ENCODE data around the gene CHMP3.
"Not testable (repeated sequence)": the region's sequence is repeated elsewhere in the genome, so short reads cannot be mapped to it uniquely, and the experiment has no call there.

Gene CHMP3

DNA sequence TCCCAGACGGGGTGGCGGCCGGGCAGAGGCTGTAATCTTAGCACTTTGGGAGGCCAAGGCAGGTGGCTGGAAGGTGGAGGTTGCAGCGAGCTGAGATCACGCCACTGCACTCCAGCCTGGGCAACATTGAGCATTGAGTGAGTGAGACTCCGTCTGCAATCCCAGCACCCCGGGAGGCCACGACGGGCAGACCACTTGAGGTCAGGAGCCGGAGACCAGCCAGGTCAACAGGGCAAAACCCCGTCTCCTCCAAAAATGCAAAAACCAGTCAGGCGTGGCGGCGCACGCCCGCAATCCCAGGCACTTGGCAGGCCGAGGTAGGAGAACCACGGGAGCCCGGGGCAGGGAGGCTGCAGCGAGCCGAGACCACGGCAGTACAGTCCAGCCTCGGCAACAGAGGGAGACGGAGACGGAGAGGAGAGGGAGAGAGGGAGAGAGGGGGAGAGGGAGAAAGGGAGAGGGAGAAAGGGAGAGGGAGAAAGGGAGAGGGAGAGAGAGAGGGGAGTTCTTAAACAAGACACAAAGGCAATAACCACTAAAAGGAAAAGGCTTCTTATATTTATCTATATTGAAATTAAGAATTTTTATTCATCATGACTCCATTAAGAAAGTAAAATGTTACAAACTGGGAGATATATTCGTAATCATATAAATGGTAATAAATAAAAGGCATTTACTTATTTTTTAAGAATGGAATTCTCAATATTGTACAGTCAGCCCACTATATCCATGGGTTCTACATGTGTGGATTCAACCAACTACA, 13.1 kb downstream of the CHMP3 start:
- not testable (repeated sequence) for DNase-seq

GRCh38 chr2:86549440-86549839, 13.8 kb downstream of the CHMP3 start:
- DNase-seq = not testable (repeated sequence)

- not testable (repeated sequence) for DNase-seq
Measured at GRCh38 chr2:86548913-86549396, 14.3 kb downstream of the CHMP3 start.

- not testable (repeated sequence) for DNase-seq
Measured at GRCh38 chr2:86548165-86548912, 14.9 kb downstream of the CHMP3 start.

- not testable (repeated sequence) for DNase-seq
Measured at GRCh38 chr2:86545296-86545924, 17.8 kb downstream of the CHMP3 start.

DNA sequence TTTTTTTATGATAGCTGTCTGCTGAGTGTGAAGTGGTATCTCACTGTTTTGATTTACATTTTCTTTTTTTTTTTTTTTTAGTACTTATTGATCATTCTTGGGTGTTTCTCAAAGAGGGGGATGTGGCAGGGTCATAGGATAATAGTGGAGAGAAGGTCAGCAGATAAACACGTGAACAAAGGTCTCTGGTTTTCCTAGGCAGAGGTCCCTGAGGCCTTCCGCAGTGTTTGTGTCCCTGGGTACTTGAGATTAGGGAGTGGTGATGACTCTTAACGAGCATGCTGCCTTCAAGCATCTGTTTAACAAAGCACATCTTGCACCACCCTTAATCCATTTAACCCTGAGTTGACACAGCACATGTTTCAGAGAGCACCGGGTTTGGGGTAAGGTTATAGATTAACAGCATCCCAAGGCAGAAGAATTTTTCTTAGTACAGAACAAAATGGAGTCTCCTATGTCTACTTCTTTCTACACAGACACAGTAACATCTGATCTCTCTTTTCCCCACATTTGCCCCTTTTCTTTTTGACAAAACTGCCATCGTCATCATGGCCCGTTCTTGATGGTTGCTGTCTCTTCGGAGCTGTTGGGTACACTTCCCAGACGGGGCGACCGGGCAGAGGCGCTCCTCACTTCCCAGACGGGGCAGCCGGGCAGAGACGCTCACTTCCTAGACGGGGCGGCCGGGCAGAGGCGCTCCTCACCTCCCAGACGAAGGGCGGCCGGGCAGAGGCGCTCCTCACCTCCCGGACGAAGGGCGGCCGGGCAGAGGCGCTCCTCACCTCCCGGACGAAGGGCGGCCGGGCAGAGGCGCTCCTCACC, 18.8 kb downstream of the CHMP3 start:
- not testable (repeated sequence) for DNase-seq

DNA sequence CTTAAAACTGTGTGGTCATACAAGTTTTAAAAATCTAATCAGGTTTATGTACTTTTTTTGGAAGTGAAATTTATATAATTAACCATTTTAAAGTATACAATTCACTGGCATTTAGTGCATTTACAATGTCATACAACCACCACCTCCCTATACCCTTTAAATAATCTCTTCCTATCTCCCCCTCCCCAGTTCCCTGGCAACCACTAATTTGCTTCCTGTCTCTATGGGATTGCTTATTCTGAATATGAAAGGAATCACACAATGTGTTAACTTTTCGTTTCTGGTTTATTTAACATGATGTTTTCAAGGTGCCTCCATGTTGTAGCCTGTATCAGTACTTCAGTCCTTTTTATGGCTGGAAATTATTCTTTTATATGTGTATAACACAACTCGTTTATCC, 19.4 kb downstream of the CHMP3 start:
- DNase-seq = no peak

- no peak for DNase-seq
Measured at GRCh38 chr2:86543335-86543734, 19.9 kb downstream of the CHMP3 start.

DNA sequence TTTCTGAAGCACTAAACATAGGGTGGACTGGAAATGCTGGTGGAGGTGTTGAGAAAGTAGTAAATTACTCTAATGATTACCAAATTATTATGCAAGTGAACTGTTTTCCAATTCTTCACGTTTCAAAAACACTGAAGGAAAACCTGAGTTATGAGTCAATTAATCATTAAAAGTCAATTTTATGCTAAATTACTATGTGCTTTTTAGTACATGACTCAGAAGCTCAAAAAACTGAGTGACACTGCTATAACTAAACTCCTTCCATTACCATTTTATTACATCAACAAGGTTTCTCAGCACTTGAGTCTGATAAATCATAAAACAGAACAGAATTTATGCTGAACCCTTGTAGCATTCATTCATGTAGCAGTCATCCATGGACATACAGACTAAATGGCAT, 20.4 kb downstream of the CHMP3 start:
- no peak for DNase-seq

- no peak for DNase-seq
Measured at GRCh38 chr2:86541334-86541733, 21.9 kb downstream of the CHMP3 start.

DNA sequence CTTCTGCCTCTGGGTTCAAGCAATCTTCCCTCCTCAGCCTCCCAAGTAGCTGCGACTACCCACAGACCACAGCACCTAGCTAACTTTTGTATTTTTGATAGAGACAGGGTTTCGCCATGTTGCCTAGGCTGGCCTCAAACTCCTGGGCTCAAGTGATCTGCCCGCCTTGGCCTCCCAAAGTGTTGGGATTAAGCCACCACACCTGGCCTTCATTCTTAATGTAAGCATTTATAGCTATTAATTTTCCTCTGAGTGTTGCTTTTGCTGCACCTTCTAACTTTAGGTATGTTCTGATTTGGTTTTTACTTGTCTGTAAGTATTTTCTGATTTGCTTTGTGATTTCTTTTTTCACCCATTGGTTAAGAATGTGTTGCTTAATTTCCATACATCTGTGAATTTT, 29.7 kb downstream of the CHMP3 start:
- DNase-seq = no peak

- DNase-seq = no peak
Measured at GRCh38 chr2:86525421-86526340, 37.6 kb downstream of the CHMP3 start.

GRCh38 chr2:86523491-86523890, 39.8 kb downstream of the CHMP3 start:
- no peak for DNase-seq

- DNase-seq = peak in 1 of 58 donors; percentile 13
Measured at GRCh38 chr2:86522711-86523110, 40.5 kb downstream of the CHMP3 start.

DNA sequence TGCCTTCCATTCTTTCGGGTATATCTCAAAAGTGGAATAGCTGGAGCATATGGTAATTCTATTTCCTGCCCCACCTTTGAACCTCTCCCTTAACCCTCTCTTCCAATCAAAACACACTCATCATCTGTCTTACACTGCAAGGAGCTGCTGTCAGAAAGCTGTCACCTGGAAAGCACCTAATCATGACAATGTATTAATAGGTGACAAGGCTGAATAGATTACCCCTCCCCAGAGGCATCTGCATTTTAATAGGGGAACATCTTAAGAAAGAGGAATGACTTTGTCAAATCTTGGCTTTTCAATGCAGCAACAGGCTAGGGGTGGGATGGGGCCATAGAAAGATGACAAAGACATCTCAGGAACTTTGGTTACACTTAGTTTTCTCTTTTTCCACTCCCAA, 41.3 kb downstream of the CHMP3 start:
- DNase-seq = no peak

DNA sequence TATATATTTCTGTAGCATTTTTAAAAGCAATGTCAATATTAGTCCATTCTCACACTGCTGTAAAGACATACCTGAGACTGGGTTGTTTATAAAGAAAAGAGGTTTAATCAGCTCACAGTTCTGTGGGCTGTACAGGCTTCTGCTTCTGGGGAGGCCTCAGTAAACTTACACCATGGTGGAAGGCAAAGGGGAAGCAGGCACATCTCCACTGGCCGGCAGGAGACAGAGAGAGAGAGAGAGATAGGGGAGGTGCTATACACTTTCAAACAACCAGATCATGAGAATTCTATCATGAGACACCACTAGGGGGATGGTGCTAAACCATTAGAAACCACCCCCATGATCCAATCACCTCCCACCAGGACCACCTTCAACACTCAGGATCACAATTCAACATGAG, 43.1 kb downstream of the CHMP3 start:
- DNase-seq = no peak

DNA sequence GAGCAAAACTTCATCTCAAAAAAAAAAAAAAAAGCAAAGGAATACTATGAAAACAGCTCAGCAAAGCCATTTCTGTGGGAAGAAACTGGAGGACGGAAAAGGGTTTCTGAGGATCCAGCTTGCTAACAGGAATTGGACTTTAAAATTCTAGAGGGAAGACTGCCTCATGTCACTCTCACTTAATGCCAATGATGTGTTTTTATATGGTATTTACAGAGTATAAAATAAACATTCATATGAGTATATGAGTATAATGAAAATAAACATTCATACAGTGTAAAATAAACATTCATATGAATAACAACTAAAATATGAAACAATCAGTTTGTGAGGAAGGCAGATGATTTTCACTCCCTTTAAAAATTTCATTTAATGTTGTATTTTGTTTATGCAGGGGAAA, 43.9 kb downstream of the CHMP3 start:
- no peak for DNase-seq

- DNase-seq = peak in 37 of 58 donors; percentile 1 to 57 (median 11)
Measured at GRCh38 chr2:86518481-86518880, 44.8 kb downstream of the CHMP3 start.

DNA sequence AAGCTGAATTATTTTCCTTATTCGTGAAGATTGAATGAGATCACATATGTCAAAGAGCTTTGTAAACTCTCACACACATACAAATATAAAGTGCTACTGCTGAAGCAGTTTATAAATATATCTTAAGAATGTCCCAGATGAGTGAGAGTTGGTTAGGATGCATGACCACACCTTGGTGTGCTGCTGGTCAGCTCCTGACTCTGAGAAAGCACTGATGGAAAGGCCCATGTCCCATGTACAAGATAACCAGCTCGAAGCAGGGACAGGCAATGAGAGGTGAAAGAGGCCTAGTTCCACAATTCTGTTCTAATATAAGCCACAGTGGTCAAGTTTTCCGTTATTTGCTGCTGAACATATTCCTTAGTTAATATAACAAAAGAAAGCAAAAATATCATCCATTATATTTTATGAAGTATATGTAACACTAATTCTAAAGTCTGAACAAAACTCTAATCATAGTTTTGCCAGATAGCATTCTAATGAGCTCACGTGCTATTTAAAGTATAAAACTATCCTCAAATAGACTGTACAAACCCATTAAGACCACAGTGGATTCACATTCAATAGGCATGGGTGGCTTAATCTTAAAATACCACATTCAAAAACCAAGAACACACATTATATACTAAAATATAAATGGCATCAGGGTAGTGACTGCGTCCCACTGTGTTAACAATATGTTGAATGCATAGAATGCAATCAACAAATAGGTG, 49.1 kb downstream of the CHMP3 start:
- no peak for DNase-seq

Data from anterior cingulate cortex (tissue), 58 donors.